ENCODE measurements around the gene ATAD3A.

DNA sequence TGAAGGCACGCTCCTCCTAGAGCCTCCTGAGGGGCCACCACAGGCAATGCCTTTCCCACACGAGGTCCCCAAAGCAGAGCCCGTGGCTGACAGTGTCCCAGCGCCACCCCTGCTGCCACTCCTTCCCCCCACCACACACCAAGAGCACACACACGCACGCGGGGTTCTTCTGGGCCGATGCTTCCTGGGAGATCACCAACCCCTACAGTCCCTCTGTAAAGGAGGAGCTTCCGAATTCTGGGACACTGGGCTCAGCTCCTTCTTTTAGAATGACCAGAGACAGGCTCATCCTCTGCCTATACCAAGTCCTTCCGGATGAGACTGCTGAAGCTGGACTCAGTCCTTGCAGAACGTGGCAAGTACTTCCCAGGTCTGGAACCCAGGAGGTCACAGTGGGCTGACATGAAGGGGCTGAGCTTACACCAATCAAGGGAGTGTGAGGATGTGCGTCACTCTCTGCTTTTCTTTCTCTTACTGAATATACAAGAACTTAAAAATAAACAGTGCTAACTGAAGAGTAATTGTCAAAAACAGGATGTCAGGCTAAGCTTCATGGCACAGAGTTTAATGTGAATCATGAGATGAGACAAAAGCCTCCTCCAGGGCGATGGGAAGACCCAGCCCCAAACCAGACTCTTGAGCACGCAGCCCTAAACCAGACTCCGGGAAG lies 50.0 kb downstream of the ATAD3A start:
- TF ChIP-seq, protein P1, sequence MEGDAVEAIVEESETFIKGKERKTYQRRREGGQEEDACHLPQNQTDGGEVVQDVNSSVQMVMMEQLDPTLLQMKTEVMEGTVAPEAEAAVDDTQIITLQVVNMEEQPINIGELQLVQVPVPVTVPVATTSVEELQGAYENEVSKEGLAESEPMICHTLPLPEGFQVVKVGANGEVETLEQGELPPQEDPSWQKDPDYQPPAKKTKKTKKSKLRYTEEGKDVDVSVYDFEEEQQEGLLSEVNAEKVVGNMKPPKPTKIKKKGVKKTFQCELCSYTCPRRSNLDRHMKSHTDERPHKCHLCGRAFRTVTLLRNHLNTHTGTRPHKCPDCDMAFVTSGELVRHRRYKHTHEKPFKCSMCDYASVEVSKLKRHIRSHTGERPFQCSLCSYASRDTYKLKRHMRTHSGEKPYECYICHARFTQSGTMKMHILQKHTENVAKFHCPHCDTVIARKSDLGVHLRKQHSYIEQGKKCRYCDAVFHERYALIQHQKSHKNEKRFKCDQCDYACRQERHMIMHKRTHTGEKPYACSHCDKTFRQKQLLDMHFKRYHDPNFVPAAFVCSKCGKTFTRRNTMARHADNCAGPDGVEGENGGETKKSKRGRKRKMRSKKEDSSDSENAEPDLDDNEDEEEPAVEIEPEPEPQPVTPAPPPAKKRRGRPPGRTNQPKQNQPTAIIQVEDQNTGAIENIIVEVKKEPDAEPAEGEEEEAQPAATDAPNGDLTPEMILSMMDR (IDR thresholded peaks at IDR 0.05): no peak
- no peak for TF ChIP-seq POLR2A (IDR thresholded peaks at IDR 0.05)
